Fibroblast of lung (primary cell): Measurements from ENCODE around the gene FLRT2. TPM values are rescaled to one million over a fixed set of nuclear protein-coding genes. Genes with fewer than 3 reads are reported as not detected.

Experiments
- DNase-seq, 2 donors: peaks; one replicate each; pipeline versions ENCODE4 v3.0.0 to v3.0.0-alpha.2; 2010; ENCODE audit warnings: low read depth in 2 of 2
- H2AFZ ChIP-seq: 2 replicates; pipeline ENCODE4 v1.5.1; 2012; ENCODE audit warnings: low read length, control low read depth, inconsistent platforms
- H3K27ac ChIP-seq: 2 replicates; pipeline ENCODE4 v1.5.1; 2011; ENCODE audit warnings: low read length, control low read depth; ENCODE audit not compliant: insufficient read depth
- H3K27me3 ChIP-seq: 2 replicates; pipeline ENCODE4 v1.5.1; 2011; ENCODE audit warnings: mild to moderate bottlenecking, low read length; ENCODE audit not compliant: control insufficient read depth, insufficient read depth
- H3K36me3 ChIP-seq: 2 replicates; pipeline ENCODE4 v1.5.1; 2011; ENCODE audit warnings: low read length; ENCODE audit not compliant: control insufficient read depth, insufficient read depth
- H3K4me1 ChIP-seq: 2 replicates; pipeline ENCODE4 v1.5.1; 2011; ENCODE audit warnings: low read length; ENCODE audit not compliant: control insufficient read depth, insufficient read depth; ENCODE audit errors: extremely low read depth
- H3K4me2 ChIP-seq: 2 replicates; pipeline ENCODE4 v1.5.1; 2011; ENCODE audit warnings: low read length, control low read depth; ENCODE audit not compliant: insufficient read depth; ENCODE audit errors: extremely low read depth
- H3K4me3 ChIP-seq, 4 experiments: fragments of 200-600 bp in 1 of 4; sonication (generic) in 1 of 4; replicated peaks in 1 of 4; 2 replicates each; pipeline ENCODE4 v1.5.1; 2011 to 2016; ENCODE audit warnings: low read length in 4 of 4, low read depth in 3 of 4, mild to moderate bottlenecking in 3 of 4, control low read depth in 2 of 4, inconsistent platforms in 1 of 4, mixed read lengths in 1 of 4; ENCODE audit not compliant: insufficient read depth in 1 of 4; ENCODE audit errors: control extremely low read depth in 1 of 4
- H3K79me2 ChIP-seq: 2 replicates; pipeline ENCODE4 v1.5.1; 2012; ENCODE audit warnings: mild to moderate bottlenecking, low read length, inconsistent platforms; ENCODE audit not compliant: control insufficient read depth, insufficient read depth
- H3K9ac ChIP-seq: 2 replicates; pipeline ENCODE4 v1.5.1; 2011; ENCODE audit warnings: mild to moderate bottlenecking, low read length, control low read depth; ENCODE audit not compliant: insufficient read depth
- H3K9me3 ChIP-seq: 2 replicates; pipeline ENCODE4 v1.5.1; 2012; ENCODE audit warnings: low read depth, low read length; ENCODE audit not compliant: control insufficient read depth, insufficient read depth
- H4K20me1 ChIP-seq: 2 replicates; pipeline ENCODE4 v1.5.1; 2011; ENCODE audit warnings: low read length; ENCODE audit not compliant: control insufficient read depth, insufficient read depth; ENCODE audit errors: extremely low read depth
- CTCF ChIP-seq, 2 donors: IDR thresholded peaks in 1 of 2; conservative IDR thresholded peaks in 1 of 2; 1 replicate in 1 of 2; 2 replicates in 1 of 2; pipeline ENCODE4 v1.5.1; 2011 to 2012; ENCODE audit warnings: low read length in 2 of 2, control low read depth in 1 of 2, inconsistent platforms in 1 of 2, low read depth in 1 of 2, mild to moderate bottlenecking in 1 of 2
- EZH2 ChIP-seq: IDR thresholded peaks from 2 replicates; pipeline ENCODE4 v1.5.1; 2012; ENCODE audit warnings: low read length, control low read depth, mild to moderate bottlenecking; ENCODE audit errors: missing control alignments
- polyA plus RNA-seq, 2 donors: library from polyadenylated mRNA; depleted of rRNA in 1 of 2; stranded (reverse) in 1 of 2; unstranded in 1 of 2; fragments of >200 nt; gene quantifications; 2 replicates each; pipeline ENCODE4 v1.2.1, GENCODE V29; 2011 to 2012; ENCODE audit warnings: missing spikeins in 1 of 2
- total RNA-seq: library from RNA; depleted of rRNA; stranded (reverse); fragments of >200 nt; gene quantifications from 2 replicates; pipeline ENCODE4 v1.2.1, GENCODE V29; 2014

FLRT2 gene
- total and polyA plus RNA-seq, 2 donors (not counting 1 experiment from before 2014, with no cell fraction given), result 4.6 to 14.5 TPM

- Histone ChIP-seq H3K4me2 (no peak overlapping the region), H3K9me3 (no peaks in the 10 kb centered on the region), H3K4me3 (no peak overlapping the region), H3K4me1 (no peaks in the 10 kb centered on the region), H3K27me3 (no peaks in the 10 kb centered on the region), H3K36me3 (no peaks in the 10 kb centered on the region), H3K9ac (no peak overlapping the region), H3K79me2 (no peaks in the 10 kb centered on the region), H2AFZ (no peak overlapping the region), H3K27ac (no peak overlapping the region), H4K20me1 (no peaks in the 10 kb centered on the region)
- DNase-seq, result no peak
- TF ChIP-seq CTCF (conservative IDR thresholded peaks at IDR 0.05 in 1 of 2, IDR thresholded peaks at IDR 0.05 in 1 of 2; ENCODE audit: low read depth in 1 of 2, low read length in 2 of 2) (no peak), EZH2 (no peak)
These were observed 66.6 kb downstream of the FLRT2 start for GRCh38 chr14:85596562-85596961.

DNA sequence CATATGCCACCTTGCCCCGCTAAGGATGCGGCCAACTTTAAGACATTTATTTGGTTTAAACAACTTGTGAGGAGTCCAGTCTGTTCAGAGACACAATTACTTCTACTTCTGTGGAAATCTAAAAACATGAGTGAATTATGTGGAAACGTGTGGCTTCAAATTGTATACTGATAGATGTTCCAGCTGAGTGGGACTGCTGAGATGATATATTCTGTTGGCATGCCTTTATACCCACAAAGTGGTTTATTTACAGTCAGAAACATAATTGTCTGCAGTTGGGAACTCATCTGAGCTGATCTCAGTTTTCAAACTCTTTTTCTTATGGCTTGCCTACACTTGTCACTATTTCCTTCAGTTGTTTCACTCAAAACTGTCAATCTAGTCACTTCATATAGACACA is 67.8 kb downstream of the FLRT2 start:
- Histone ChIP-seq H3K79me2 (no peaks in the 10 kb centered on the region), H3K9ac (no peak overlapping the region)

GRCh38 chr14:85599939-85600338 is 70.0 kb downstream of the FLRT2 start:
- Histone ChIP-seq H3K4me2 (no peak overlapping the region), H3K27me3 (no peaks in the 10 kb centered on the region), H3K27ac (no peak overlapping the region), H2AFZ (no peak overlapping the region), H4K20me1 (no peaks in the 10 kb centered on the region), H3K9me3 (no peaks in the 10 kb centered on the region), H3K9ac (no peak overlapping the region), H3K4me3 (no peak overlapping the region), H3K79me2 (no peaks in the 10 kb centered on the region), H3K36me3 (no peaks in the 10 kb centered on the region), H3K4me1 (no peaks in the 10 kb centered on the region)
- DNase-seq, result peak in 1 of 2 donors; percentile 76
- TF ChIP-seq CTCF (conservative IDR thresholded peaks at IDR 0.05 in 1 of 2, IDR thresholded peaks at IDR 0.05 in 1 of 2; ENCODE audit: low read depth in 1 of 2, low read length in 2 of 2) (no peak), EZH2 (no peak)

More for the DNA sequence above, 67.8 kb downstream of the FLRT2 start:
- no peaks in the 10 kb centered on the region for H3K9me3 ChIP-seq
- H3K4me3 ChIP-seq, result no peak overlapping the region
- DNase-seq, result no peak
- no peaks in the 10 kb centered on the region for H4K20me1 ChIP-seq
- no peak overlapping the region for H3K4me2 ChIP-seq
- TF ChIP-seq EZH2 (no peak), CTCF (conservative IDR thresholded peaks at IDR 0.05 in 1 of 2, IDR thresholded peaks at IDR 0.05 in 1 of 2; ENCODE audit: low read depth in 1 of 2, low read length in 2 of 2) (no peak)
- H3K4me1 ChIP-seq, result no peaks in the 10 kb centered on the region
- no peaks in the 10 kb centered on the region for H3K36me3 ChIP-seq
- H3K27ac ChIP-seq, result no peak overlapping the region
- no peak overlapping the region for H2AFZ ChIP-seq
- no peaks in the 10 kb centered on the region for H3K27me3 ChIP-seq
